Liver (tissue), 9 donors: ENCODE results near the gene DPAGT1. TPM values are rescaled to one million over a fixed set of nuclear protein-coding genes. Genes with fewer than 3 reads are reported as not detected.

Source experiments
- DNase-seq: peaks from one replicate; pipeline ENCODE4 v3.0.0-alpha.2; 2017; ENCODE audit warnings: low spot score
- H3K27ac ChIP-seq, 2 donors: one replicate each; pipeline ENCODE4 v1.7.0; 2013; ENCODE audit warnings: inconsistent platforms in 2 of 2, low read length in 2 of 2, control low read depth in 1 of 2, low read depth in 1 of 2, mild to moderate bottlenecking in 1 of 2
- H3K27me3 ChIP-seq, 4 donors: one replicate each; pipeline versions ENCODE4 v1.6.1 to v1.7.0; 2013; ENCODE audit warnings: low read length in 3 of 4, inconsistent platforms in 1 of 4, mild to moderate bottlenecking in 1 of 4, moderate library complexity in 1 of 4; ENCODE audit not compliant: control insufficient read depth in 4 of 4, insufficient read depth in 4 of 4
- H3K36me3 ChIP-seq, 4 donors: one replicate each; pipeline versions ENCODE4 v1.6.1 to v1.7.0; 2013; ENCODE audit warnings: low read length in 3 of 4, mild to moderate bottlenecking in 3 of 4, low read depth in 1 of 4, moderate library complexity in 1 of 4; ENCODE audit not compliant: control insufficient read depth in 4 of 4, insufficient read depth in 3 of 4
- H3K4me1 ChIP-seq, 4 donors: one replicate each; pipeline versions ENCODE4 v1.6.1 to v1.7.0; 2013; ENCODE audit warnings: low read length in 3 of 4, mild to moderate bottlenecking in 3 of 4, moderate library complexity in 1 of 4; ENCODE audit not compliant: control insufficient read depth in 4 of 4, insufficient read depth in 4 of 4
- H3K4me3 ChIP-seq, 3 donors: one replicate each; pipeline versions ENCODE4 v1.6.1 to v1.7.0; 2013; ENCODE audit warnings: low read length in 3 of 3, control low read depth in 1 of 3, low read depth in 1 of 3, mild to moderate bottlenecking in 1 of 3
- H3K9ac ChIP-seq, 2 donors: one replicate each; pipeline ENCODE4 v1.7.0; 2013; ENCODE audit warnings: low read length in 2 of 2, mild to moderate bottlenecking in 2 of 2, moderate library complexity in 2 of 2, control low read depth in 1 of 2, low read depth in 1 of 2
- H3K9me3 ChIP-seq, 4 donors: one replicate each; pipeline versions ENCODE4 v1.6.1 to v1.7.0; 2013; ENCODE audit warnings: low read length in 3 of 4; ENCODE audit not compliant: control insufficient read depth in 4 of 4
- ATF3 ChIP-seq: IDR thresholded peaks from 2 replicates; pipeline ENCODE4 v1.6.1; 2016; ENCODE audit warnings: antibody characterized with exemption
- CTCF ChIP-seq: fragments of 150-350 bp; IDR thresholded peaks from 2 replicates; pipeline ENCODE4 v1.5.1; 2017; ENCODE audit warnings: improper control_type of control experiment, low read depth, low read length; ENCODE audit not compliant: missing input control
- EGR1 ChIP-seq, 2 donors: IDR thresholded peaks; 2 replicates each; pipeline ENCODE4 v1.6.1; 2016 to 2018; ENCODE audit warnings: antibody characterized with exemption in 2 of 2, low read depth in 2 of 2
- FOXA1 ChIP-seq: IDR thresholded peaks from 2 replicates; pipeline ENCODE4 v1.6.1; 2016; ENCODE audit warnings: antibody characterized with exemption
- FOXA2 ChIP-seq: IDR thresholded peaks from 2 replicates; pipeline ENCODE4 v1.6.1; 2016; ENCODE audit warnings: antibody characterized with exemption
- GABPA ChIP-seq, 2 donors: IDR thresholded peaks in 1 of 2; conservative IDR thresholded peaks in 1 of 2; 2 replicates each; pipeline ENCODE4 v1.6.1; 2016; ENCODE audit warnings: antibody characterized with exemption in 2 of 2, mild to moderate bottlenecking in 1 of 2, moderate library complexity in 1 of 2
- HNF4G ChIP-seq: IDR thresholded peaks from 2 replicates; pipeline ENCODE4 v1.6.1; 2016; ENCODE audit warnings: antibody characterized with exemption
- JUND ChIP-seq, 2 donors: IDR thresholded peaks; 2 replicates each; pipeline ENCODE4 v1.6.1; 2016; ENCODE audit warnings: antibody characterized with exemption in 2 of 2
- MAX ChIP-seq: IDR thresholded peaks from 2 replicates; pipeline ENCODE4 v1.6.1; 2016; ENCODE audit warnings: antibody characterized with exemption
- NR2F2 ChIP-seq: IDR thresholded peaks from 2 replicates; pipeline ENCODE4 v1.6.1; 2016; ENCODE audit warnings: antibody characterized with exemption
- RAD21 ChIP-seq, 2 donors: IDR thresholded peaks; 2 replicates each; pipeline ENCODE4 v1.6.1; 2016; ENCODE audit warnings: antibody characterized with exemption in 2 of 2, mild to moderate bottlenecking in 2 of 2
- REST ChIP-seq: IDR thresholded peaks from 2 replicates; pipeline ENCODE4 v1.6.1; 2016; ENCODE audit warnings: antibody characterized with exemption, mild to moderate bottlenecking
- RXRA ChIP-seq, 2 donors: IDR thresholded peaks; 2 replicates each; pipeline ENCODE4 v1.6.1; 2017 to 2018; ENCODE audit warnings: antibody characterized with exemption in 2 of 2, mild to moderate bottlenecking in 1 of 2
- SP1 ChIP-seq: IDR thresholded peaks from 2 replicates; pipeline ENCODE4 v1.6.1; 2018; ENCODE audit warnings: antibody characterized with exemption, mild to moderate bottlenecking
- TAF1 ChIP-seq: conservative IDR thresholded peaks from 2 replicates; pipeline ENCODE4 v1.6.1; 2016; ENCODE audit warnings: antibody characterized with exemption, mild to moderate bottlenecking
- YY1 ChIP-seq: IDR thresholded peaks from 2 replicates; pipeline ENCODE4 v1.6.1; 2016; ENCODE audit warnings: antibody characterized with exemption, mild to moderate bottlenecking
- WGBS: extraction: QIAGEN DNeasy Blood & Tissue Kit; methylation state at CpG from one replicate; pipeline ENCODE4 v1.1.7; 2013; 5-methylcytosine and 5-hydroxymethylcytosine counted together
- polyA plus RNA-seq, 2 donors: library from polyadenylated mRNA; stranded (reverse) in 1 of 2; unstranded in 1 of 2; fragments of 200-250 nt in 1 of 2; fragments of >200 nt in 1 of 2; fragmentation: Nextera tagmentation in 1 of 2; extraction: Ambion mirVana in 1 of 2; gene quantifications; one replicate each; pipeline versions ENCODE4 v1.2.1 to v1.2.3, GENCODE V29; 2013 to 2015
- total RNA-seq, 2 donors: library from RNA; depleted of rRNA; stranded (reverse); fragments of >200 nt; gene quantifications; one replicate each; pipeline ENCODE4 v1.2.3, GENCODE V29; 2014
- donor health status: healthy.
- donor health status: healthy.
- donor health status: healthy.
- donor health status: healthy.
- donor health status: healthy.

Gene DPAGT1
- total and polyA plus RNA-seq, 4 donors: 12.8 to 48.0 (median 37.4) TPM

GRCh38 chr11:119125821-119126220, 24.2 kb upstream of the DPAGT1 start (continued):
- TF ChIP-seq ATF3 (no peak), MAX (no peak), EGR1 (IDR thresholded peaks at IDR 0.05; ENCODE audit: low read depth in 2 of 2) (no peak), HNF4G (no peak), CTCF (no peak), NR2F2 (no peak), RXRA (IDR thresholded peaks at IDR 0.05) (no peak)

GRCh38 chr11:119121811-119122124, 20.1 kb upstream of the DPAGT1 start:
- Histone ChIP-seq H3K4me3 (peak overlapping the region; percentile 73 to 98 (median 97)), H3K27me3 (no peaks in the 10 kb centered on the region), H3K4me1 (peaks cover 6 to 25% (median 19%) of the 10 kb centered on the region in 4 donors), H3K9me3 (no peaks in the 10 kb centered on the region), H3K9ac (peak overlapping the region; percentile 80 to 91), H3K27ac (peak overlapping the region in 1 of 2 donors; percentile 21), H3K36me3 (peaks cover 0 to 11% (median 7%) of the 10 kb centered on the region in 4 donors)
- TF ChIP-seq NR2F2 (no peak), REST (no peak), MAX (no peak), RXRA (IDR thresholded peaks at IDR 0.05) (no peak), RAD21 (IDR thresholded peaks at IDR 0.05) (no peak), JUND (IDR thresholded peaks at IDR 0.05) (no peak), GABPA (IDR thresholded peaks at IDR 0.05 in 1 of 2, conservative IDR thresholded peaks at IDR 0.05 in 1 of 2) (no peak), YY1 (no peak)
- DNase-seq: no peak
- under 1% methylated on average over 20 of the region's 20 CpGs for WGBS

- under 1% methylated on average over 54 of the region's 54 CpGs for WGBS
- H3K4me3 ChIP-seq: peak within 1 kb of the TSS; percentile 73 to 98 (median 97)
- TF ChIP-seq FOXA2 (no peak), ATF3 (no peak), FOXA1 (no peak), TAF1 (no peak), RAD21 (IDR thresholded peaks at IDR 0.05) (peak in 1 of 2 donors; percentile 36), NR2F2 (no peak), CTCF (no peak), SP1 (peak; percentile 86), HNF4G (no peak), RXRA (IDR thresholded peaks at IDR 0.05) (peak in 1 of 2 donors; percentile 29)
These were observed 19.6 kb upstream of the DPAGT1 start, which contains the start of gene HINFP for GRCh38 chr11:119121008-119121810. TSS of gene HINFP (plus strand) at chr11:119121580. CDS start at chr11:119126945, 5,365 bp downstream.

More at GRCh38 chr11:119121008-119121810, 19.6 kb upstream of the DPAGT1 start, which contains the start of gene HINFP:
- Histone ChIP-seq H3K36me3 (peaks cover under 1 to 11% (median 7%) of the 10 kb centered on the region in 4 donors), H3K9me3 (no peaks in the 10 kb centered on the region), H3K4me1 (peaks cover 6 to 25% (median 19%) of the 10 kb centered on the region in 4 donors), H3K27ac (peak within 1 kb of the TSS; percentile 66 to 73), H3K9ac (peak within 1 kb of the TSS; percentile 80 to 91), H3K27me3 (no peaks in the 10 kb centered on the region)
- peak; percentile 100 for DNase-seq
